OCI-LY7 (cell line): ENCODE data around the gene TNKS1BP1.

Experiments
- EZH2phosphoT487 ChIP-seq: fragments of 200-600 bp; sonication (generic); IDR thresholded peaks from 2 replicates; pipeline ENCODE4 v1.6.1; 2018; ENCODE audit warnings: low read depth, borderline replicate concordance, mild to moderate bottlenecking, mixed run types, antibody characterized with exemption, low read length, moderate library complexity, mixed read lengths
- TF ChIP-seq, protein P1 (sequence below): fragments of 200-600 bp; sonication (generic); conservative IDR thresholded peaks from 2 replicates; pipeline ENCODE4 v1.5.1; 2014; ENCODE audit warnings: mild to moderate bottlenecking, antibody characterized with exemption, low read length, moderate library complexity, mixed read lengths

- TF ChIP-seq, protein P1, sequence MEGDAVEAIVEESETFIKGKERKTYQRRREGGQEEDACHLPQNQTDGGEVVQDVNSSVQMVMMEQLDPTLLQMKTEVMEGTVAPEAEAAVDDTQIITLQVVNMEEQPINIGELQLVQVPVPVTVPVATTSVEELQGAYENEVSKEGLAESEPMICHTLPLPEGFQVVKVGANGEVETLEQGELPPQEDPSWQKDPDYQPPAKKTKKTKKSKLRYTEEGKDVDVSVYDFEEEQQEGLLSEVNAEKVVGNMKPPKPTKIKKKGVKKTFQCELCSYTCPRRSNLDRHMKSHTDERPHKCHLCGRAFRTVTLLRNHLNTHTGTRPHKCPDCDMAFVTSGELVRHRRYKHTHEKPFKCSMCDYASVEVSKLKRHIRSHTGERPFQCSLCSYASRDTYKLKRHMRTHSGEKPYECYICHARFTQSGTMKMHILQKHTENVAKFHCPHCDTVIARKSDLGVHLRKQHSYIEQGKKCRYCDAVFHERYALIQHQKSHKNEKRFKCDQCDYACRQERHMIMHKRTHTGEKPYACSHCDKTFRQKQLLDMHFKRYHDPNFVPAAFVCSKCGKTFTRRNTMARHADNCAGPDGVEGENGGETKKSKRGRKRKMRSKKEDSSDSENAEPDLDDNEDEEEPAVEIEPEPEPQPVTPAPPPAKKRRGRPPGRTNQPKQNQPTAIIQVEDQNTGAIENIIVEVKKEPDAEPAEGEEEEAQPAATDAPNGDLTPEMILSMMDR: peak; percentile 87
- TF ChIP-seq EZH2phosphoT487: no peak
Measured at GRCh38 chr11:57277845-57278720, 46.7 kb downstream of the TNKS1BP1 start.
